HepG2 (cell line): ENCODE results near the gene SERPINB1. TPM values are rescaled to one million over a fixed set of nuclear protein-coding genes. Genes with fewer than 3 reads are reported as not detected.

ENCODE experiments used
- CBX1 ChIP-seq: IDR thresholded peaks from one replicate; pipeline ENCODE4 v1.6.1; 2016; ENCODE audit warnings: antibody characterized with exemption, low read depth
- CCDC6 ChIP-seq: sonication (generic); formaldehyde crosslinking; IDR thresholded peaks from 2 replicates; pipeline ENCODE4 v1.8.1; 2022; ENCODE audit warnings: mild to moderate bottlenecking, missing genetic modification reagents, moderate library complexity
- GABPA ChIP-seq, 2 experiments: IDR thresholded peaks; 2 replicates each; pipeline ENCODE4 v1.6.1; 2011 to 2016; ENCODE audit warnings: low read depth in 2 of 2, low read length in 1 of 2, missing biosample characterization in 1 of 2, missing genetic modification characterization in 1 of 2
- HNRNPL ChIP-seq: fragments of 200-400 bp; formaldehyde crosslinking; IDR thresholded peaks from 2 replicates; pipeline ENCODE4 v1.6.1; 2017; ENCODE audit warnings: mild to moderate bottlenecking, low read depth, low read length
- KLF16 ChIP-seq, 2 experiments: sonication (generic) in 1 of 2; formaldehyde crosslinking in 1 of 2; IDR thresholded peaks; 2 replicates each; pipeline versions ENCODE4 v1.6.1 to v1.8.0; 2016 to 2023; ENCODE audit warnings: missing genetic modification reagents in 2 of 2, missing compliant biosample characterization in 1 of 2
- KMT2B ChIP-seq: IDR thresholded peaks from 2 replicates; pipeline ENCODE4 v1.6.1; 2016; ENCODE audit warnings: missing genetic modification reagents, missing compliant biosample characterization
- MXI1 ChIP-seq: IDR thresholded peaks from 3 replicates; pipeline ENCODE4 v1.6.1; 2012; ENCODE audit warnings: low read depth, low read length, inconsistent platforms, borderline replicate concordance
- NKX3-1 ChIP-seq: sonication (generic); formaldehyde crosslinking; IDR thresholded peaks from 2 replicates; pipeline ENCODE4 v1.5.0; 2020; ENCODE audit warnings: missing genetic modification reagents
- PATZ1 ChIP-seq: sonication (generic); formaldehyde crosslinking; IDR thresholded peaks from 2 replicates; pipeline ENCODE4 v1.4.0; 2020; ENCODE audit warnings: missing genetic modification reagents
- RBFOX2 ChIP-seq: fragments of 200-400 bp; formaldehyde crosslinking; IDR thresholded peaks from 2 replicates; pipeline ENCODE4 v1.6.1; 2017; ENCODE audit warnings: low read depth, mild to moderate bottlenecking, low read length
- SOX5 ChIP-seq: IDR thresholded peaks from 2 replicates; pipeline ENCODE4 v1.6.1; 2016; ENCODE audit warnings: borderline replicate concordance
- SSRP1 ChIP-seq: IDR thresholded peaks from 2 replicates; pipeline ENCODE4 v1.6.1; 2016; ENCODE audit warnings: control low read depth
- THAP8 ChIP-seq: sonication (generic); formaldehyde crosslinking; IDR thresholded peaks from 2 replicates; pipeline ENCODE4 v1.5.1; 2020; ENCODE audit warnings: missing genetic modification reagents, mild to moderate bottlenecking, borderline replicate concordance
- UBTF ChIP-seq: sonication (generic); formaldehyde crosslinking; IDR thresholded peaks from 2 replicates; pipeline ENCODE4 v1.4.0; 2020; ENCODE audit warnings: mild to moderate bottlenecking, missing genetic modification reagents
- USF2 ChIP-seq, 2 experiments: sonication (generic) in 1 of 2; formaldehyde crosslinking in 1 of 2; IDR thresholded peaks; 2 replicates each; pipeline versions ENCODE4 v1.5.1 to v1.6.1; 2011 to 2020; ENCODE audit warnings: borderline replicate concordance in 1 of 2, low read depth in 1 of 2, low read length in 1 of 2, mild to moderate bottlenecking in 1 of 2, missing genetic modification reagents in 1 of 2, moderate library complexity in 1 of 2
- XBP1 ChIP-seq: sonication (generic); formaldehyde crosslinking; IDR thresholded peaks from 2 replicates; pipeline ENCODE4 v1.5.0; 2020; ENCODE audit warnings: missing genetic modification reagents
- ZBTB44 ChIP-seq: sonication (generic); formaldehyde crosslinking; IDR thresholded peaks from 2 replicates; pipeline ENCODE4 v1.4.0; 2020; ENCODE audit warnings: missing genetic modification reagents
- ZNF616 ChIP-seq: sonication (generic); formaldehyde crosslinking; IDR thresholded peaks from 2 replicates; pipeline ENCODE4 v1.5.0; 2020; ENCODE audit warnings: low read depth, mild to moderate bottlenecking, missing genetic modification reagents
- ZNF816 ChIP-seq: sonication (generic); formaldehyde crosslinking; IDR thresholded peaks from 2 replicates; pipeline ENCODE4 v1.8.0; 2022; ENCODE audit warnings: missing genetic modification reagents, mild to moderate bottlenecking, borderline replicate concordance
- polyA plus RNA-seq, 8 experiments: library from polyadenylated mRNA; depleted of rRNA in 3 of 8; stranded (reverse) in 7 of 8; unstranded in 1 of 8; fragments of >200 nt; fragmentation: Illumina TruSeq in 4 of 8; extraction: Trizol in 4 of 8; gene quantifications; 2 replicates each; pipeline versions ENCODE4 v1.2.1 to v1.2.3, GENCODE V29; 2011 to 2016; ENCODE audit warnings: low read depth in 4 of 8, missing spikeins in 1 of 8, mixed read lengths in 1 of 8; ENCODE audit not compliant: insufficient read depth in 1 of 8
- total RNA-seq, 5 experiments: library from RNA; depleted of rRNA; stranded (reverse); fragments of >200 nt; fragmentation: Illumina TruSeq; extraction: Trizol; gene quantifications; 2 replicates each; pipeline ENCODE4 v1.2.3, GENCODE V29; 2016; ENCODE audit warnings: low read depth in 1 of 5

Gene SERPINB1
- total and polyA plus RNA-seq, 2 of the 13 experiments (the other 11 are each of a cell fraction or from before 2014, with no cell fraction given): 41.4 to 60.5 TPM

GRCh38 chr6:2876210-2877056 lies 34.8 kb upstream of the SERPINB1 start (continued):
- TF ChIP-seq USF2 (IDR thresholded peaks at IDR 0.05; ENCODE audit: low read depth, low read length) (no peak; the same call in 1 of the 2 replicates), USF2 (CRISPR knock-in tag; IDR thresholded peaks at IDR 0.05; ENCODE audit: borderline replicate concordance) (peak; percentile 68; the same call in 1 of the 2 replicates), ZBTB44 (CRISPR knock-in tag) (peak; percentile 77), MXI1 (peak; percentile 92; the same call in 2 of the 3 replicates), RBFOX2 (peak; percentile 44; the same call in 1 of the 2 replicates), KLF16 (CRISPR knock-in tag; IDR thresholded peaks at IDR 0.05) (peak in 1 of 2 experiments; percentile 99; a peak in 2 of 4 replicates), KMT2B (CRISPR knock-in tag) (peak; percentile 94), CBX1 (peak; percentile 84), ZNF616 (CRISPR knock-in tag) (0 out of 2 replicates have a peak, but pooled peaks have one; percentile 69), SSRP1 (CRISPR knock-in tag) (peak; percentile 99), GABPA (IDR thresholded peaks at IDR 0.05; ENCODE audit: low read depth, low read length) (no peak), GABPA (CRISPR knock-in tag; IDR thresholded peaks at IDR 0.05; ENCODE audit: low read depth) (peak; percentile 73), CCDC6 (peak; percentile 91), HNRNPL (no peak), ZNF816 (CRISPR knock-in tag) (peak; percentile 65; the same call in 1 of the 2 replicates), UBTF (CRISPR knock-in tag) (peak; percentile 73), PATZ1 (CRISPR knock-in tag) (peak; percentile 91), SOX5 (peak; percentile 100), XBP1 (peak; percentile 91; the same call in 1 of the 2 replicates), THAP8 (0 out of 2 replicates have a peak, but pooled peaks have one; percentile 45), NKX3-1 (CRISPR knock-in tag) (peak; percentile 89)
